Measurements from ENCODE around the gene PPEF2.

Gene PPEF2

DNA sequence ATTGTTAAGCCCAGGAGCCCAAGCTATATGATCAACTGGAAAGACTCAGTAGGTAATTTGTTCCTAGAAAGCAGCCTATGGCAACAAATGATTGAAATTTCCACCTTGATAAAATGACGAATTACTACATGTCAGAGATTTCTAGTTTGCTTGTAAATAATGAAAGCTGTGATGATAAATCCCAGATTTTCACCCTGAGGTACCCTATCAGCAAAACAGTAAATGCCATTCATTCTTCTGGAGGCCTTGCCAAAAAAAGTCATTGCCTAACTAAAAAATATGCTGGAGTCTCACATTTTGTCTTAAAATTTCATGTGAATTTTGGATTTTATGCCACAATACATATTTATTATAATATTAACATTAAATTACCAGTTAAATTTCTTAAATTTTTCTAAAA is 71.3 kb downstream of the PPEF2 start:
- no peak for FAIRE-seq

DNA sequence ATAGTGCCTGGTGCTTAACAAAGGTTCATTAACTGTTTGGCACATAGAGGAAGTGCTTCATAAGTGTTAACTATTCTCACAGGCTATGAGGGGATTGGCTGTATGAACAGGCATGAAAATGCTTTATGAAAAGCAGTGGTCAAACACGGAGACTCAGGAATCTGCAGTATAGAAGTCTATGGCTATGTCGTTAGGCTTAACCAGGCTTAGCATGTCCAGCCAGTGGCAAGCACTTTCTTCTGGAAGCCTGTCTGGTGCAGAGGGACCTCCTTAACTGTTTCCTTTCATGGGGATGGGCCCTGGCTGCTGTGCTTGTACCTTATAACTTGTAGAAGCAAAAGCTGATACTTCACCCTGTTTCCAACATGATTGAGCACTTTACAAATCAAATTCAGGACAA is 78.4 kb downstream of the PPEF2 start:
- FAIRE-seq: no peak

DNA sequence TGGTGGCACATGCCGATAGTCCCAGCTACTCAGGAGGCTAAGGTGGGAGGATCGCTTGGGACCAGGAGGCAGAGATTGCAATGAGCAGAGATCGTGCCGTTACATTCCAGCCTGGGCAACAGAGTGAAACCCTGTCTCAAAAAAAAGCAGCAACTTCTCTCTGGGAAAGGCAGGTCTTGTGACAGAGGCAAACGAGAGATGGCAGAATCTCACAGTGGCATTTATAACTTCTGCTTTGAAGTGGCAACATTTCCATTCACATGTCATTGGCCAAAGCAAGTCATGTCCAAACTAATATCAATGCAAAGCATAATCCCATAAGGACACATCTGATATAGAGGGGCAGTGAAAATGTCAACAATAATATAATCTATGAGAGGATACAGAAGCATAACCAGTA is 79.8 kb downstream of the PPEF2 start:
- no peak for FAIRE-seq

DNA sequence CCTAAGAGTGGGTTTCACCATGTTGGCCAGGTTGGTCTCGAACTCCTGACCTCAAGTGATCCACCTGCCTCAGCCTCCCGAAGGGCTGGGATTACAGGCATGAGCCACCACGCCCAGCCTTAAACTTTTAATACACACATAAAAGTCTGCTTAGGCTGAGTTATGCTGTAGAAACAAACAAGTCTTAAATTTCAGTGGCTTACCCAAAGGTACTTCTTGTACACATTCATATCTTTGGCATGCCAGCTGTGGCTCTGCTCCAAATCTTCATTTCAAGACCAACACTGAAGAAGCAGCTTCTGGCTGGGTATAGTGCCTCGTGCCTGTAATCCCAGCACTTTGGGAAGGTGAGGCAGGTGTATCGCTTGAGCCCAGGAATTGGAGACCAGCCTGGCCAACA is 80.3 kb downstream of the PPEF2 start:
- FAIRE-seq: no peak

DNA sequence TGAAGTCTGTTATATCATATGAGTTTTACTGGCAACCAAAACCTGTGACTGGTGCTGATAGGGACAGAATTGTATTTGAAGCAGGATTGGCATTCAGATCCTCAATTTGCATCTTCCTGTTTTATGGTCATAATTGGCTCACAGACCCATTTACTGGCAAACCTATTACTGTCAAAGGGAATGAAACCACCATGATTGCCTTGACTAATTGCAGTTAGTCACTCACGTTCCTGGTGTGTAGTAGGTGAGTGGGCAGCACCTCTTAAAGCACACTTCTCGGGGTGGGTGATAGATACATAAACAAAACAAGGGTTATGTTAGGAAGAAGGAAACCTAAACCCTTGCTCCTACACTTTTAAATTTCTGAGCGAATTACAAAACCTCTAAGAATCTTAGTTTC is 81.0 kb downstream of the PPEF2 start:
- FAIRE-seq: no peak

DNA sequence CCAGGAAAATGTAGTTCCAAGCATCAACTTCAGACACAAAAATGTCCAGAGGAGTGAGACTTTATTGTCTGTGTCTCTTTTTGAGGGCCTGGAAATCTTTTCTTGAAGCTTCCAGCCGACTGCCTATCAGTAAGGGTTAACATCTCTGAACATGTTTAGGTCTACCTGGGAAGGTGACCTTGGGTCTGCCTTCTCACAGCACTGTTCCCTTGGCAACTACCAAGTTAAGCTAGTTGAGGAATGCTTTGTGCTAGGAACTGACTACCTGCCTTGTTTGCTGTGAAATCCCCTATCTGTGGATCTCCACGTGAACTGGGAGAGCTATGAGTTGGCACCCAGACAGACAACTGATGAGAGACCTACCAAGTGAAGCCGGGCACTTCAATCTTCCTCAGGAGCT is 81.6 kb downstream of the PPEF2 start:
- FAIRE-seq: no peak

DNA sequence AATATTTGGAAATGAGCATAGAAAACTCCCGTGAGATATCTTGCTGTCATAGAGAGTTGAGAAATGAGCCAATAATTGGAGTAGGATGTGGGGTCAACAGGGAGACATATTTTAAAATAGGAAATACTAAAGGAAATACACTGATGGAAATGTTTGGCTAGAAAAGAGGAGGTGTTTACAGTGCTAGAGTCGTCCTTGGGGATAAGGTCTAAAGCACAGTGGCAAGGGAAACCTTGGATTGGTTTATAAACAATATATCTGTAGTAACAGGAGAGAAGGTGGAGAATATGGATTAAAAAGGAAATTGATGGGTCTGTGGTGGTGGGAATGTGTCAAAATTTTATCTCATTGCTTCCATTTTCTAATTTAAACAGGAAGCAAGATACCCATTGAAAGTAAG is 82.1 kb downstream of the PPEF2 start:
- no peak for FAIRE-seq

DNA sequence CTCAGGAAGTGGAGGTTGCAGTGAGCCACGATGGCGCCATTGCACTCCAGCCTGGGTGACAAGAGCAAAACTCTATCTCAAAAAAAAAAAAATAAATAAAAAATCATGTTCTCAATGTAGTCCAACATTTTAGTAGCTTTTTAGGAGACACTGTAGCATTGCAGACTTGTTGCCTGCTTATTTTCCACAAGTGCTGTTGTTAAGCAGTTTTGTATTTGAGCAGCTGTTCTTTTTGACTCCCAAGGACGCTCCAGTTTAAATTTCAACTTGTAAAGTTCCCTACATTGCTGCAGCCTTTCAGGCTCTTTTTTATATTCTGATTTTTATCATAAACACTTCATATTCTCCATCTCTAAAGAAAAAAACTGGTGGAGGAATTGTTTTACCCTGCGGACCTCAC is 83.1 kb downstream of the PPEF2 start:
- no peak for FAIRE-seq

DNA sequence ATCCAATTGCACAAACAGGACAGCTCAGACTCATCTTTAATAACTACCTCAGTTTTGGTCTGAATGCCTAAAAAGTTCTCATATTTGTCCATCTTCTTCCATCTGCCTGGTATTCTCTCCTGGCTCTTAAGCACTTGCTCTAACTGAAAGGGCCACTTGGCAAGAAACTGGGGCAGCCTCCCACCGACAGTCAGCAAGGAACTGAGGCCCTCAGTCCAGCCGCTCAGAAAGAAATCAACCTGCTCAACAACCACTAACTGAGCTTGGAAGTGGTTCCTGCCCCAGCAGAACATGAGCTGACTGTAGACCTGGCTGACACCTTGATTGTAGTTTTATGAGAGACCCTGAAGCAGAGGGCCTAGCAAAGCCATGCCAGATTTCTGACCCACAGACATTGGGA is 84.4 kb downstream of the PPEF2 start:
- FAIRE-seq: no peak
